GM19240 (cell line): ENCODE results near the gene PPP1R12C.
"Not testable (repeated sequence)": the region's sequence is repeated elsewhere in the genome, so short reads cannot be mapped to it uniquely, and the experiment has no call there.

Experiments
- DNase-seq: peaks from one replicate; pipeline ENCODE4 v3.0.0; 2011; ENCODE audit warnings: low spot score; ENCODE audit not compliant: insufficient read length

PPP1R12C gene

DNA sequence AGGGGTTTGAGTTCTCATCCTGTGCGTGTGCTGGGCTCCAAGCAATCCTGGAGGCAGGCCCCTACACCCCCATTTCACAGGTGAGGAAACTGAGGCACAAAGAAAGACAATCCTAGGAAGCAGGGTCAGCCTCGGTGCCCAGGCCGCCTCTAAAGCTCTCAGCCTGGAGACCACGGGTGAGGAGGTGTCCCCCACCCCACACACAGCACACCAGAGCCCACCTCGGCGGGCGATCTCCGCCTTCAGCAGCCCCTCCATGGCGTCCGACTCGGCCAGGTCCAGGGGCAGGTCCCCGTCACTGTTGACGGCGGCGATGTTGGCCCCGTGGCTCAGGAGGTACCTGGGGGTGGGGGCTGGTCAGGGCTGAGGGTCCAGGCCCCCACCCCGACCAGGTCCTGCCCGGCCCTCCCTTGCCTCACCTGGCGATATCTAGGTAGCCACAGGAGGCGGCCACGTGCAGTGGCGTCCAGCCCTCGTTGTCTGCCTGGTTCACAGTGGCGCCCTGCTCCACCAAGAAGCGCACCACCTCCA is 5.1 kb downstream of the PPP1R12C start:
- DNase-seq = no peak

GRCh38 chr19:55111238-55111831 is 6.1 kb downstream of the PPP1R12C start:
- DNase-seq = no peak

DNA sequence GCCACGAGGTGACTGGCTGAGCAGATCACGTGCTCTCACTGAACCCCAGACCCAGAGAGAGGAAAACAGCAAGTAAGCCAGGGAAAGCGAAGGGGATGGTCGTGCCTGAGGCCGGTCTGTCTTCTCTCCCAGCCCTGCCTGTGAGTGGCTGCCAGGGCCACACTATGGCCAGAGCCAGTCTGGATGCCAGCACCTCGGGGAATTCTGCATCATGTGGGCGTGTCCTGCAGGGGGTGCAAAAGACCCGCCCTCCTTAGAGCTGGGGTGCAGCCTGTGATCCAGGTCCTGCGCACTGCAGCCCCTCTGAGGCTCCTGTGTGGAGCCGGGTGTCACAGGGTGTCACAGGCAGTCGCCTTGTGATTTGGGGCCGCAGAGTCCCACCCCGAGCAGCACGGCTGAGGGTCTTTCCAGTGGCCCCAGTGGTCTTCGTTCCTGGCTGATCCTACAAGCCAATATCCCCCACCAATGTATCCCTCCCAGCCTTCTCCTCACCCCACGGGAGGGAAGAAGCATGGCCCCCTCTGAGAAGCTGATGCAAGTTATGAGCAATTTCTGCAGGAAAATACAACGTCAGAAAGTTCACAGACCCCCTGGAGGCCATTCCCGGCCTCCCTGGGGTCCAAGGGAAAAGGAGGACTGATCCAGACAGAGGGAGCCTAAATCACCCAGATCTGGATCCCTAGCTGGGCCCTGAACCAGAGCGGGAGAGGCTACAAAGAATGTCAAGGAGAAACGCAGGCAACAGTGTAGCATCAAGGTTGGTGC is 7.7 kb downstream of the PPP1R12C start:
- DNase-seq = no peak

DNA sequence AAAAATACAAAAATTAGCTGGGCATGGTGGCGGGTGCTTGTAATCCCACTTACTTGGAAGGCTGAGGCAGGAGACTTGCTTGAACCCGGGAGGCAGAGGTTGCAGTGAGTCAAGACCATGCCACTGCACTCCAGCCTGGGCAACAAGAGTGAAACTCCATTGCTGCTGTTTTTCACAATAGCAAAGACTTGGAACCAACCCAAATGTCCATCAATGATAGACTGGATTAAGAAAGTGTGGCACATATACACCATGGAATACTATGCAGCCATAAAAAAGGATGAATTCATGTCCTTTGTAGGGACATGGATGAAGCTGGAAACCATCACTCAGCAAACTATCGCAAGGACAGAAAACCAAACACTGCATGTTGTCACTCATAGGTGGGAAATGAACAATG is 10.2 kb downstream of the PPP1R12C start:
- DNase-seq = not testable (repeated sequence)

GRCh38 chr19:55106591-55106990 is 10.8 kb downstream of the PPP1R12C start:
- no peak for DNase-seq

DNA sequence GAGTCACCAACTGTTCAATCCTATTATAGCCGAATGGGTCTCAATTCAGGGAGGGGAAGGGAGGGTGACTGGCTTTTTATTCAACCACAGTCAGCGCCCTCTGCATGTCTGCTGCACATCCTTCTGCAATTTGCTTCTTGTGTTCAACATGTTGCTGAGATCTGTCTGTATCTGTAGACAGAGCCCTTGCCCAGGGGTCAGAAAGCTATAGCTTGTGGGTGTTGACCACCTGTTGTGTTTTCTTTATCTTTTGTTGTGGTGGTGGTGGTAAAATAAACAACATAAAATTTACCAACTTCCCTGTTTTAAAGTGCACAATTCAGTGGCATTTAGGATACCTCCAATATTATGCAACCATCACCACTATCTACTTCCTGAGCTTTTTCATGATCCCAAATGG is 12.2 kb downstream of the PPP1R12C start:
- no peak for DNase-seq

DNA sequence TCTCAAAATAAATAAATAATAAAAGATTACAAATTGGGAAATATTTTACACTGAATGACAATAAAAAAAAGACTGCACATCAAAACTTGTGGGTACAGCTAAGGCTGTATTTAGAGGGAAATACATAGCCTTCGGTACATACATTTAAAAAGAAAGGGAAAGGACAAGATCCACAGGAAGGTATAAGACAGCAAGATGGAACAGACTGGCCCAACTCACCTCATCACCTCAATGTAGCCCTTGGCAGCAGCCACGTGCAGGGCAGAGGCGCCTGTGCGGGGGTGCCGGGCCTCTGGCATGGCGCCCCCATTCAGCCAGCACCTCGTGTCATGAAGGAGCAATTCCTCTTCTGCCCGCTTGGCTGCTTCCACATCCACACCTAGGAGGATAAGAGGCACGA is 14.2 kb downstream of the PPP1R12C start:
- no peak for DNase-seq

- DNase-seq = no peak
Measured at GRCh38 chr19:55101261-55101660, 16.2 kb downstream of the PPP1R12C start.

DNA sequence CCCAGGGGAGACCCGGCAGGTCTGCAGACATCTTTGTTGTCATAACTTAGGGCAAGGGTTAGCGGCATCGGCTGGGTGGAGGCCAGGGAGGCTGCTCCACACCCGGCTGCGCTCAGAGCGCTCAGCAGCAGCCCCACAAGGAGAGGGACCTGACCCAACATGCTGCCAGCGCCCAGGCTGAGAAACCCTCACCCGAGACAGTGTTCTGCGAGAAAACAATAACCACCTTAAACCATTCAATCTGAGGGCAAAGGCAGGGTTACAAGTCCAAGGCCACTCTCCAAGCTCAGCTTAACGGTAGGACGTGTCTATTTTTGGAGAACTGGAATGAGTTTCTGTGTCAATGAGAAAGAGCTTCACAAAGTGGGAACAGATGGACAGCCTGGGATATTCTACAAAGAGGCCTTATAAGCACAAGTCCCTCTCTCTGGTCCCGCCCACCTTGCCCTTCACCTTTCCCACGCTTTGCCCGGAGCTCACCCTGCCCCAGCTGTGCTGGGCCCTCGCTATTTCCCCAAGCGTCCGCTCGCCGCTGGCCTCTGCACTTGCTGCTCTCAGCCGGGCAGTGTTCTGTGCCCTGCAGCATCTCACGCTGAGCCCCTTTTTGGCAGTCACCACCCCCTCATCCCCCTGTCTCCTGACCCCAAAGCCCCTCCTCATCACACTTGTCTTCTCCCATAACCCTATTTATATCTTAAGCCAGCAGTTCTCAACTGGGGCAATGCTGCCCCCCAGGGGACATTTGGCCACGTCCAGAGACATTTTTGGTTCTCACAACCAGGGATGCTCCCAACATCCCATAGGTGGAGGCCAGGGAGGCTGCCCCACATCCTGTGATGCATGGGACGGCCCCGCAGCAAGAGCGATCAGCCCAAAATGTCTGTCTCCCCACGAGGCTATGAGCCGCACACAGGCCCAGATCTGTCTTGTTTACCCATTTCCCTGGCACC is 17.6 kb downstream of the PPP1R12C start:
- no peak for DNase-seq

GRCh38 chr19:55098716-55099556 is 18.5 kb downstream of the PPP1R12C start:
- no peak for DNase-seq

- no peak for DNase-seq
Measured at GRCh38 chr19:55097864-55098715, 19.3 kb downstream of the PPP1R12C start.

DNA sequence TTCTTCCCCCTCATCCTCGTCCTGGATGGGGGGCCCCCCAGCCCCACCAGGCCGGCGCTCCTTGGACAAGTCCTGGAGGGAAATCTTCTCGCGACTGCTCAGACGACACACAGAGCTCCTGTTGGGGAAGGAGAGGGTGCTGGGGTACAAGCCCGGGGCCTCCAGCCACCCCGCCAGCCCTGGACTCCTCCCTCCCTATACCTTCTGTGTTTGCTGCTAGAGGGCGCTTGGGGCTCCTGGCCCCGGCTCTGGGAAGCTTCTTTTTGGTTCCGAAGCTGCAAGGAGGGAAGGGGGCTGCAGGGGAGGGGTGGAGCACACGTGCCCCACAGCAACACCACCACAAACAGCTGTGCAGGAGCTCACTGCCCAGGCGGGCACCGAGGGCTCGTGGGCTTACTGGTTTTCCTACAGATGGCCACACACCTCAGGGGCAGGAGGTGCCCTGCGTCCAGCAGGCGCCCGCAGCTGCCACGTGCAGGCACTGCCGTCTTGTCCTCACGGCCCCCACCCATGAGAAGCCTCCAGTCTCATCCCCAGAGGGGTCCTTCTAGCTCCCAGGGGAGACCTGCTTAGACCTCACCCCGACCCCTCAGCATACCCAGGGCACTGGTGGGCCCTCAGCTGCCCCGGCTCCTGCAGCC is 21.3 kb downstream of the PPP1R12C start:
- no peak for DNase-seq

DNA sequence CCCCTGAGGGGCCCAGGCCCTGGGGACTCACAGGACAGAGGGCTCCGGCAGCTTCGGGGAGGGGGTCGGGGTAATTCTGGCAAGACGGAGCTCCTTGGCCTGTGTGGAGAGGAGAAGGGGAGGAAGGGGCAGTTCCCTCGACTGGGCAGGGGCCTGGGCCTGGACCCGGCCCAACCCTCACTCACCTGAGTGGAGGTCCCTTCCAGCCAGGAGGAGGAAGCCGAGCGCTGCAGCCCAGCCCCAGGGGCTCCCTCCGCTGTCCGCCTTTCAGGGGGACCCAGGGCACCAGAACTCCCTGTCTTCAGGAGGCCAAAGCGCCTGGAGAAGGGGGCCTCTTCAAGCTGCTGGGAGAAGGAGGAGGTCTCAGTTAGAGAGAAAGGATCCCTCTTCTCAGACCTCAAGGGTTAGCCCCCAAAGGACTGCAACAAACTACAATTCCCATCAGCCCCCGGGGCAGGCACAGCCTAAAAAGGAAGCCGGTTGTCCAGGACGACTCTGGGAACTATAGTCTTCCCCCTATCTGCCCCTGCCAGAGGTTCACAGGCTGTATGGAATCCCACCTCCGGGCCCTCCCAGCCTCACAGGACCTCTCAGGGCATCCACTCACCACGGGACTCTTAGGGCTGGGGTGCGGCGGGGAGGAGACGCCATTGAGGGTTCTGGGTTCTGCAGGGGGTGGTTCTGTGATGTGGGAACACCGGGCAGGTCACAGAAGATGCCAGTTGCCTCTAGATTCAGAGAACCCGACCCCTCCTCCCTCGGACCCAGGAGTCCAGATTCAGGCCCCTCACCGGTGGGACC is 22.0 kb downstream of the PPP1R12C start:
- no peak for DNase-seq

- DNase-seq = no peak
Measured at GRCh38 chr19:55094456-55095259, 22.8 kb downstream of the PPP1R12C start.

DNA sequence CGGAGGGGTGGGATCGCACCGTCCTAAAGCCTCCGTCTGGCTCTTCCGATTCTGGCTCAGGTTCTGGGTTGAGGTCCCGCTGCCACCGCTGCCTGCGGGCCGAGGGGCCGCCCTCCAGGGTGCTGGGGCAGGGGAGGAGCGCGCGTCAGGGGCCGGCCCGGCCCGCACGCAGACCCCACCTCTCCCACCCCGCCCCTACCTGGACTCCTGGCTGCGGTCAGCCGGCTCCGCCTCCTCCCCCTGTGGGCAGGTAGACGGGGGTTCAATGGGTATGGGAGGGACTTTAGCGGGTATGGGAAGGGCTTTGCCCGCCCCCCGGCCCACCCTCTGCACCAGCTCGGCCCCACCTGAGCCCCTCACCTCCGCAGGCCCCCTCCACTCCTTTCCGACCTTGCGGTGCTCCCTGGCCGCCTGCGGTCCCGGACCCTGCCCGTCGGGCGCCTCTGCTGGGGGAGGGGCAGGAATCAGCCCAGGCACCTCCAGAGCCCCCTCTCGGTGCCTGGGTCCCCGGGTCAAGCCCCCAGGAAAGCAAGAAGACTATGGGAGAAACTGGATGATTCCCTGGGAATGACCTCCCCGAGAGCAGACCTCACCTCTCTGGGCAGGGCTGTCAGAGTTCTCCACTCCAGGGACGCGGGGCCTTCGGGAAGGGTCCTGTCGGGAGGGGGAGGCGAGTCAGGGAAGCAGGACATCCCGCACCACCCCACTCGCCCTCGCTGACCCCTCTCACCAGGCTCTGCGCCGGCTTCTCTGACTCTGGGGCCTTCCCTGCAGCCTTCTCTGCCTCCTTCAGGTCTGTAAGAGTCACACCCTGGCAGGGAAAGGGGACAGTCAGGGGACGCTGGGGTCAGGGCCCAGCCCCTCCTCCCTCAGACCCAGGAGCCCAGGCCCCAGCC is 24.8 kb downstream of the PPP1R12C start:
- DNase-seq = no peak

GRCh38 chr19:55091955-55092354 is 25.5 kb downstream of the PPP1R12C start:
- no peak for DNase-seq
